GM18499 (cell line): ENCODE results near the gene CHD9.
"Not testable (repeated sequence)": the region's sequence is repeated elsewhere in the genome, so short reads cannot be mapped to it uniquely, and the experiment has no call there.

ENCODE experiments used
- ATAC-seq: cut with Tn5 transposase; IDR thresholded peaks from one replicate; pipeline ENCODE4 v1.9.1; 2021; ENCODE audit warnings: moderate number of reproducible peaks; ENCODE audit not compliant: insufficient read depth, unreplicated experiment

Gene CHD9

GRCh38 chr16:53069772-53070171, 15.0 kb downstream of the CHD9 start:
- no peak for ATAC-seq

DNA sequence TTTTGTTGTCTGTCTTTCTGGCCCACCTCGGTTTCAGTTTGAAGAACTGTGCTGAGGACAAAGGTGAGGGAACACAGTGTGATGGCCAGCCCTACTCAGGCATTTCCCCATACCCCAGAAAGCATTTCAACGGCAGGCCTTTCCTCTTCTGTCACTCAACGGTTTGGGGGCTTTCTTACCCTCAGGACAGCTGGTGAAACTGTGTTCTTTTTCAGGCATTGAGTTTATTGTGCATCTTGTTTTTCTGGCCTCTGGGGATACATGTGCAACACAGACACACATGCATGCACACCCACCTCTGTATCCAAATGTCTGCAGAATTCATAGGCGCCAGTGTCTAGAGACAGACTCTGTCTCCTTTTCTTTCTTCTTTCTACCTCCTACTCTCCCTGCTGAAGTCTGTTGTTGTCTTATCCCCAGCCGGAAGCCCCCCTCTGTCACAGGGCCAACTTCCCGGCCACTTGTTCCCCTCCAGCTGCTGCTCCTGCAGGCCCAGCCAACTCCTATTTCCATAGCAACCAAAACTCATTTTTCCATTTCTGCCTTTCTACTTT, 17.0 kb downstream of the CHD9 start:
- no peak for ATAC-seq

- ATAC-seq: no peak
Measured at GRCh38 chr16:53073022-53073421, 18.2 kb downstream of the CHD9 start.

DNA sequence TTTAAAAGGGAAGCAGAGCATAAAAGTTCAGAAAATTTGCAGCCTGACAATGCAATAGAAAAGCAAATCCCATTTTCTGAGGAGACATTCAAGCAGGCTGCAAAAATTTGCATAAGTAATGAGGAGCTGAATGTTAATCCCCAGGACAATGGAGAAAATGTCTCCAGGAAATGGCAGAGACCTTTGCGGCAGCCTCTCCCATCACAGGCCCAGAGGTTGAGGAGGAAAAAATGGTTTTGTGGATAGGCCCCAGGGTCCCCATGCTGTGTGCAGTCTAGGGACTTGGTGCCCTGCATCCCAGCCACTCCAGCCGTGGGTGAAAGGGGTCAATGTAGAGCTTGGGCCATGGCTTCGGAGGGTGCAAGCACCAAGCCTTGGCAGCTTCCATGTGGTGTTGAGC, 19.5 kb downstream of the CHD9 start:
- not testable (repeated sequence) for ATAC-seq

GRCh38 chr16:53075461-53075860, 20.7 kb downstream of the CHD9 start:
- ATAC-seq: not testable (repeated sequence)

DNA sequence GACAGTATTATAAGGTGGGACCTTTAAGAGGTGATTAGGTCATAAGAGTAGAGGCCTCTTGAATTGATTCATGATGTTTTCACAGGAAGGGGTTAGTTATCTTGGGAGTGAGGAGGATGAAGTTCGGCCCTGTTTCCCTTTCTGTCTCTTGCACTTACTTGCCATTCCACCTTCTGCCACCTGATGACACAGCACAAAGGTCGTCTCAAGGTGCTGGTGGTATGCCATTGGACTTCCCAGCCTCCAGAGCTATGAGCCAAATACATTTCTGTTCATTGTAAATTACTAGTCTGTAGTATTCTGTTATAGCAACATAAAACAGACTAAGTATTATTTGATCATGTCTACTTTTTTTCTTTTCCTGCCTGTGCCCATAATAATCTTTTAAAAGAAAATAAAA, 23.5 kb downstream of the CHD9 start:
- ATAC-seq: no peak

DNA sequence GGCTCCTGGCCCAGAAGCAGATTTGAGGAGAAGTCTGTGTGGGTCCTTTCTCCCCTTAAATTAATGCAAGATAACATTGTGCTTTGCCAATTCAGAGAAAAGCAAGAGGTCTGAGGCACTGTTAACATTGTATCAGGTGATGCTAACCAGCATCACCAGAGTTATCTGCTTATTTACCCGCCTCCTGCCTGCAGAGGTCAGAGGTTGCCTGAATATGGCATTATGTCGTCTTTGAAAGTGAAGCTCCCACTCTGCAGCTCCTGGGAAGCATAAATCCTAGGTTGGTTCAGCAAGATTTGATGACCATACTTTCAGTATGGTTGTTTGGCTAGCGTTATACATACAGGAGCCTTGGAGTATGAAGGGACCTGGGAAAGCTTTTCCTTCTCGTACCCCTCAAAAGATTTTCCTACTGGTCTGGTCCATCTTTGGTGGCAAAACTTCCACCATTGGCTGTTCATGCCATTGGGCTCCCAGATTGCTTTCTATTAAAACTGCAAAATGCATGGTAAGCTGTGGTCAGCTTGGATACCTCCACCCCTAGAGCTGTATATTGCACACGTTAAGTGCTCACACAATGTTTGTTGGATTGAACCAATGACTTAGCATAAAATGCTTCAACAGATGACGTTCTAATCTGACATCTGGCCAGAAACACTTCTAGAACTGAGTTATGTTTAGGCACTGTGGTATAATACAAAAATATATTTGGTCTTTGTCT, 24.1 kb downstream of the CHD9 start:
- no peak for ATAC-seq

- ATAC-seq: no peak
Measured at GRCh38 chr16:53080345-53081031, 25.7 kb downstream of the CHD9 start.

- ATAC-seq: no peak
Measured at GRCh38 chr16:53081032-53081424, 26.2 kb downstream of the CHD9 start.

GRCh38 chr16:53081686-53082407, 27.1 kb downstream of the CHD9 start:
- no peak for ATAC-seq

- ATAC-seq: no peak
Measured at GRCh38 chr16:53082509-53082908, 27.7 kb downstream of the CHD9 start.

DNA sequence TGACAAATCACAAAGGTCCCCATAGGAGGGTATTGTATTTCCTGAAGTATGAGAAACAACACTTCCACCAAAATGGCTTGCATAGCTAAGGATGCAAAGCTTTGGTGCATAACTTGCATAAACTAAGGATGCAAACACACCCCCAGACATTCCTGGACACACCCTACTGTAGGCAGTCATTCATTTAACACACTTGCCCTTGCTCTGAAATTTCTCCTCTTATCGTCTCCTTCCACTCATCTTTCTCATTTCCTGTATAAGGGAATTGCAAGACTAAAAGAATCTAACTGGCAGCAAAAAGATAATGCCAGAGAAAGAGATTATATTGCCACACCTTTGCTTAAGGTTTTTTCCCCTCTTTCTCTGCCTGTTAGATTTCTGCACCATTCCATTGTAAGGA, 28.3 kb downstream of the CHD9 start:
- ATAC-seq: no peak

DNA sequence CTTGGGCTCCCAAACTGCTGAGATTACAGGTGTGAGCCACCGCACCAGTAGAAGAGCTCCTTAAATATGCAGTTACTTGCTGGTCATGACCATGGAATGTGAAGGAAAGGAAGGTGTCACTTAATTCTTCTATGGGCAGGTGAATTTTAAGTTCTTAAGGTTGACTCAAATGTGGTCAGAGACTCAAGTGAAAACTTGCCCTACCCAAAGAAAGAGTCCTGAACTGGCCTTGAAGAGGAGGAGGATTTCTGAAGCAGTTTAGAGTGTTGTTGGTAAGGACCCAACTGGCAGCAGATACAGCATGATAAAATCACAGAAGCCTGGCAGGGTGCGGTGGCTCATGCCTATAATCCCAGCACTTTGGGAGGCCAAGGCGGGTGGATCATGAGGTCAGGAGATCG, 29.4 kb downstream of the CHD9 start:
- no peak for ATAC-seq

- no peak for ATAC-seq
Measured at GRCh38 chr16:53084746-53085334, 30.0 kb downstream of the CHD9 start.

DNA sequence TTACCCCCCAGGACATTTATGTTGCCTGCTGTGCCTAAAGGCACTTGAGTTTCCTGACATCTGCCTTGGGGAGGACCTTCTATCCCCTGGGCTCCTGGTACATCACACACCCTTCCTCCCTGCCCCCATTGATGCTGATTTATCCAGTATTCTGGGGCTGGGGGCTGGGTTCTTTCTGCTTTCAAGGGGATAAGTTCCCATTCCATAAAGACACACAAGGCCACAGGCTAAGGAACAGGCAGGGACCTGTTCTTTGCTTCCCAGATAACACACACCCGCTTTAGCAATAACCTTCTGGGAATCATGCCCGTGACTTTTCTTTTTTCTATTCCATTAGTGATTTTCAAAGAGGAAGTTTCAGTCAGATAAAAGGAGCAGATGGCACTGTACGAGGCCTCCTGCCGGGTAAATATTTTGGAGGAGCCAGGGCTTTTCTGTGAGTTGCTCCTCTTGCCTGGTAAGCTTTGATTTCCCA, 30.6 kb downstream of the CHD9 start:
- ATAC-seq: no peak

GRCh38 chr16:53085931-53086421, 31.2 kb downstream of the CHD9 start:
- ATAC-seq: no peak

DNA sequence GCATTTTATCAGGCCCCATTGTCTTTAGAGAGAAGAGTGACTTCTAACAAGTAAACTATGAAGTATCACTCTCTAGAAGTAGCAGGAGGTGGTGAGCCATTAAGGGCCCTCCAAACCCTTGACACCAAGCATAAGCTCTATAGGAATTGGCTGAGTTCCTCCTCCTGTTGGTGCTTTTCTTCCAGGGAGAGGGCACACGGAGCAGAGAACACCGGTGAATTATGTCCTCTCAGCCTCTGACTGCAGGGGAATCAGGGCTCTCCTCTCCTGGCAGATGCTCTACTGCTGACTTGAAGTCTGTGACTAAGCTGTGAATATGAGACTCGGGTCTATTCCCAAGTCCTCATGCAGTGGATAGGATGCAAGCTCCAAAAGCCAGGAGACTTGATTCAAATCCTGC, 32.3 kb downstream of the CHD9 start:
- no peak for ATAC-seq

- no peak for ATAC-seq
Measured at GRCh38 chr16:53089434-53090285, 34.9 kb downstream of the CHD9 start.

DNA sequence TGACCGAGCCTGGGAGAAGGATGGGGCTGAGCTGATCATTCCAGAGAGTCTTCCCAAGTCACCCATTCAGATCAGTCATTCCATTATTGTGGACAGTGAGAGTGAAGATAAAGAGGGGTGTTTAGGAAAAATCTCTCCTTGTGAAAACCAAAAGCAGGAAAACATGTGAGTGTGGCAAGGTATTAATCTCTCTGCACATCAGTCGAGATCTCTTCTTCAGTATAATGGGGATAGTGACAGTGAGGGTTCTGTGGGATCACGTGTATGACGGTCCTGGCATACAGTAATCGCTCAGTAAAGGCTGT, 35.4 kb downstream of the CHD9 start:
- ATAC-seq: no peak
